Nephron progenitor cell (in vitro differentiated cells): ENCODE results near the gene ZNF280D.

Source experiments
- DNase-seq: peaks from one replicate; pipeline ENCODE4 v3.0.0; 2021
- H3K27ac Mint-ChIP-seq: 2 replicates; pipeline ENCODE4 v1.8.0; 2021; ENCODE audit warnings: mild to moderate bottlenecking, moderate library complexity, mixed read lengths
- H3K27me3 Mint-ChIP-seq: 2 replicates; pipeline ENCODE4 v1.8.0; 2021; ENCODE audit warnings: mild to moderate bottlenecking, low read depth, mixed read lengths; ENCODE audit not compliant: poor library complexity
- H3K36me3 Mint-ChIP-seq: 2 replicates; pipeline ENCODE4 v1.8.0; 2021; ENCODE audit warnings: low read depth, mixed read lengths
- H3K4me1 Mint-ChIP-seq: 2 replicates; pipeline ENCODE4 v1.8.0; 2021; ENCODE audit warnings: mixed read lengths
- H3K4me3 Mint-ChIP-seq: 2 replicates; pipeline ENCODE4 v1.8.0; 2021; ENCODE audit warnings: mild to moderate bottlenecking, moderate library complexity, mixed read lengths
- H3K9me3 Mint-ChIP-seq: 2 replicates; pipeline ENCODE4 v1.8.0; 2021; ENCODE audit warnings: mild to moderate bottlenecking, moderate library complexity, mixed read lengths
- TF ChIP-seq, protein P1 (sequence below): fragments of 200-600 bp; sonication (generic); IDR thresholded peaks from 2 replicates; pipeline ENCODE4 v1.5.0; 2021; ENCODE audit warnings: antibody characterized with exemption

ZNF280D gene

GRCh38 chr15:56675930-56676329, 57.4 kb downstream of the ZNF280D start:
- TF ChIP-seq, protein P1, sequence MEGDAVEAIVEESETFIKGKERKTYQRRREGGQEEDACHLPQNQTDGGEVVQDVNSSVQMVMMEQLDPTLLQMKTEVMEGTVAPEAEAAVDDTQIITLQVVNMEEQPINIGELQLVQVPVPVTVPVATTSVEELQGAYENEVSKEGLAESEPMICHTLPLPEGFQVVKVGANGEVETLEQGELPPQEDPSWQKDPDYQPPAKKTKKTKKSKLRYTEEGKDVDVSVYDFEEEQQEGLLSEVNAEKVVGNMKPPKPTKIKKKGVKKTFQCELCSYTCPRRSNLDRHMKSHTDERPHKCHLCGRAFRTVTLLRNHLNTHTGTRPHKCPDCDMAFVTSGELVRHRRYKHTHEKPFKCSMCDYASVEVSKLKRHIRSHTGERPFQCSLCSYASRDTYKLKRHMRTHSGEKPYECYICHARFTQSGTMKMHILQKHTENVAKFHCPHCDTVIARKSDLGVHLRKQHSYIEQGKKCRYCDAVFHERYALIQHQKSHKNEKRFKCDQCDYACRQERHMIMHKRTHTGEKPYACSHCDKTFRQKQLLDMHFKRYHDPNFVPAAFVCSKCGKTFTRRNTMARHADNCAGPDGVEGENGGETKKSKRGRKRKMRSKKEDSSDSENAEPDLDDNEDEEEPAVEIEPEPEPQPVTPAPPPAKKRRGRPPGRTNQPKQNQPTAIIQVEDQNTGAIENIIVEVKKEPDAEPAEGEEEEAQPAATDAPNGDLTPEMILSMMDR = no peak
- Mint-ChIP-seq H3K9me3 (no peaks in the 10 kb centered on the region), H3K27me3 (no peaks in the 10 kb centered on the region), H3K4me1 (no peaks in the 10 kb centered on the region), H3K27ac (no peak overlapping the region), H3K4me3 (no peak overlapping the region), H3K36me3 (peaks cover 4% of the 10 kb centered on the region)
- no peak for DNase-seq

DNA sequence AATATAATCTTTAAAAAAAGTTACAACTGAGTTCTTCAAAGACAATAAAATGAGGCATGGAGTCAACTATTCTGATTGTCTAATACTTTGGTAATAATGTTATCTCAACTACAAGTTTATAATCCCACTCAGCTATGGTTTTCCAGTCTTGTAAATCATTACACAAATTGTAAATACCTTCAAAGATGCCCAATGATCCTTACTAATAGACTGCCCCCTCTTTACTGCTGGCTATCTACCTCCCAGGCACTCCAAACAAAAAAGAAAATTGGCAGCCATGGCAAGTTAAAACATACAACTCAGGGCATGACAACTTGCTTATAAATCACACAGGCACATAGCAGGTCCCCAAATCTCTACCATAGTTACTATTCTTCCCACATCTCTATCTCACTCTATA, 58.5 kb downstream of the ZNF280D start:
- Mint-ChIP-seq H3K4me1 (no peaks in the 10 kb centered on the region), H3K36me3 (peaks cover 6% of the 10 kb centered on the region), H3K27me3 (peaks cover 3% of the 10 kb centered on the region), H3K9me3 (no peaks in the 10 kb centered on the region), H3K27ac (no peak overlapping the region), H3K4me3 (no peak overlapping the region)
- TF ChIP-seq, protein P1 = no peak
- no peak for DNase-seq

- DNase-seq = no peak
- Mint-ChIP-seq H3K9me3 (no peaks in the 10 kb centered on the region), H3K36me3 (peaks cover 6% of the 10 kb centered on the region), H3K4me3 (no peak overlapping the region), H3K27ac (no peak overlapping the region), H3K27me3 (peaks cover 3% of the 10 kb centered on the region), H3K4me1 (no peaks in the 10 kb centered on the region)
- TF ChIP-seq, protein P1 = no peak
These were observed 60.6 kb downstream of the ZNF280D start for GRCh38 chr15:56672721-56673120.

DNA sequence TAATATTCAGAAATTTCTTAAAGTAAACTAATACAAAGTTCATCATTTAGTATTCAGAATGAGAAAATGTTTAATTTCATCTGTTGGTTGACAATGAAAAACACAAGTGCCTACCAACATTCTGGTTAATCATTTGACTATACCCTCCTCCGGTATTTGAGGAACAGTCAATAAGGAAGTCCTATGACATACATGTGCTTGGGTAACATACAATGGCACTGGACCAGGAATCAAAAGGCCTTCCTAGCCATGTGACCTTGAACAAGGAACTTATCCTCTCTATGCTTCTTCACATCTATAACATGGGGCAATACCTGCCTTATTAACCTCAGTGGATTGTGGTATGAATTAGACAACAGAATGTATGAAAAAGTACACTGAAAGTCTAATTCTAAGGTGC, 65.8 kb downstream of the ZNF280D start:
- Mint-ChIP-seq H3K4me1 (no peaks in the 10 kb centered on the region), H3K27me3 (peaks cover 3% of the 10 kb centered on the region), H3K4me3 (no peak overlapping the region), H3K36me3 (peaks cover 21% of the 10 kb centered on the region), H3K9me3 (no peaks in the 10 kb centered on the region), H3K27ac (no peak overlapping the region)
- no peak for DNase-seq
- TF ChIP-seq, protein P1 = no peak

GRCh38 chr15:56660943-56661342, 72.4 kb downstream of the ZNF280D start:
- H3K4me1 Mint-ChIP-seq = no peaks in the 10 kb centered on the region
- no peaks in the 10 kb centered on the region for H3K27me3 Mint-ChIP-seq
- no peak for DNase-seq
- TF ChIP-seq, protein P1 = no peak
- no peak overlapping the region for H3K4me3 Mint-ChIP-seq
- no peaks in the 10 kb centered on the region for H3K9me3 Mint-ChIP-seq
- peaks cover 15% of the 10 kb centered on the region for H3K36me3 Mint-ChIP-seq
- no peak overlapping the region for H3K27ac Mint-ChIP-seq

DNA sequence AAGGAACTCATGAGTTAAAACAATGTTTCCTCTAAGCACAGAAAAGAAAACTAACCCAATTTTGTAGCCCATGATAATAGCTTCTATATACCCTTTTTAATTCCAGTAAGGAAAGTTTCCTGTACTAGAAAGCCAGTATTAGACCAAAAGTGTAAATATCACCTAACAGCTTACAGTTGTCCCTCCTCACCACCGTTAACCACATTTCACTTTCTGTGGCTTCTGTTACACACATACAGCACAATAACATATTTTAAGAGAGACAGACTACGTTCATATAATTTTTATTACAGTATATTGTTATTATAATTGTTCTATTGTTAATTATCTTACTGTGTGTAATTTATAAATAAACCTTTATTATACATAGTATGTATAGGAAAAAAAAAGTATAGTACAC, 74.1 kb downstream of the ZNF280D start:
- Mint-ChIP-seq H3K4me1 (no peaks in the 10 kb centered on the region), H3K4me3 (no peak overlapping the region), H3K36me3 (peaks cover 2% of the 10 kb centered on the region), H3K27ac (no peak overlapping the region), H3K27me3 (no peaks in the 10 kb centered on the region), H3K9me3 (no peaks in the 10 kb centered on the region)
- no peak for DNase-seq
- TF ChIP-seq, protein P1 = no peak
